ENCODE measurements around the gene PEX13.

Gene PEX13

GRCh38 chr2:61074100-61074499 is 56.6 kb downstream of the PEX13 start:
- DNase-seq, result no peak

GRCh38 chr2:61085883-61086282 is 68.4 kb downstream of the PEX13 start:
- no peak for DNase-seq

GRCh38 chr2:61089797-61090196 is 72.3 kb downstream of the PEX13 start:
- DNase-seq, result no peak

- peak; percentile 19 for DNase-seq
These were observed 72.9 kb downstream of the PEX13 start for GRCh38 chr2:61090386-61090921.

- DNase-seq, result no peak
These were observed 74.0 kb downstream of the PEX13 start for GRCh38 chr2:61091485-61091884.

- DNase-seq, result no peak
These were observed 78.9 kb downstream of the PEX13 start for GRCh38 chr2:61096438-61096837.

- peak; percentile 74 for DNase-seq
These were observed 83.3 kb downstream of the PEX13 start for GRCh38 chr2:61100801-61101200.
